Activated naive CD8-positive, alpha-beta T cell treated with anti-CD3 and anti-CD28 coated beads, Interleukin-2, amount 10 ng/mL, durations not matched to agents 7 days and 5 days (primary cell): ENCODE data around the gene CCDC141. TPM values are rescaled to one million over a fixed set of nuclear protein-coding genes. Genes with fewer than 3 reads are reported as not detected.

Source experiments
- ATAC-seq: fragments of 150-1000 bp; cut with Tn5 transposase; one replicate; pipeline ENCODE4 v1.10.0; 2021; ENCODE audit warnings: low read depth, moderate library complexity
- POLR2A ChIA-PET: fragments of 350-600 bp; sonication (Branson Sonifier 250); formaldehyde crosslinking; loops from one replicate; lab custom pipeline; 2021; ENCODE audit warnings: antibody characterized with exemption; lab: Charles Lee
- DNase-seq: peaks from one replicate; pipeline ENCODE4 v3.0.0; 2021
- H3K27ac Mint-ChIP-seq: one replicate; pipeline ENCODE4 v1.8.0; 2022; ENCODE audit warnings: mild to moderate bottlenecking, mixed read lengths
- H3K27me3 Mint-ChIP-seq: one replicate; pipeline ENCODE4 v1.8.0; 2022; ENCODE audit warnings: mild to moderate bottlenecking, moderate library complexity, mixed read lengths
- H3K36me3 Mint-ChIP-seq: one replicate; pipeline ENCODE4 v1.8.0; 2021; ENCODE audit warnings: mild to moderate bottlenecking, mixed read lengths
- H3K4me1 Mint-ChIP-seq: one replicate; pipeline ENCODE4 v1.8.0; 2021; ENCODE audit warnings: mixed read lengths
- H3K4me3 Mint-ChIP-seq: one replicate; pipeline ENCODE4 v1.8.0; 2022; ENCODE audit warnings: mild to moderate bottlenecking, moderate library complexity, mixed read lengths
- H3K9me3 Mint-ChIP-seq: one replicate; pipeline ENCODE4 v1.8.0; 2021; ENCODE audit warnings: mixed read lengths
- total RNA-seq, 2 experiments: library from RNA; stranded (reverse); gene quantifications; one replicate each; pipeline ENCODE4 v1.2.3, GENCODE V29; 2021

CCDC141 gene
- total RNA-seq, 2 experiments from 2014 or later, result 11.8 to 15.0 TPM

GRCh38 chr2:178863130-178863855 is 186.6 kb downstream of the CCDC141 start:
- Mint-ChIP-seq H3K4me3 (no peak overlapping the region), H3K4me1 (peaks cover 3% of the 10 kb centered on the region), H3K9me3 (no peaks in the 10 kb centered on the region), H3K27me3 (no peaks in the 10 kb centered on the region), H3K36me3 (peaks cover 15% of the 10 kb centered on the region), H3K27ac (no peak overlapping the region)
- POLR2A ChIA-PET, result no interaction called here
- DNase-seq (no peak), ATAC-seq (no peak)

GRCh38 chr2:178860551-178860950 is 189.4 kb downstream of the CCDC141 start:
- Mint-ChIP-seq H3K9me3 (no peaks in the 10 kb centered on the region), H3K27me3 (no peaks in the 10 kb centered on the region), H3K4me1 (peaks cover 3% of the 10 kb centered on the region), H3K36me3 (peaks cover 14% of the 10 kb centered on the region), H3K27ac (no peak overlapping the region), H3K4me3 (no peak overlapping the region)
- POLR2A ChIA-PET, result no interaction called here
- DNase-seq (no peak), ATAC-seq (no peak)

- POLR2A ChIA-PET, result no interaction called here
- DNase-seq (no peak), ATAC-seq (no peak)
- no peak overlapping the region for H3K27ac Mint-ChIP-seq
- H3K36me3 Mint-ChIP-seq, result peaks cover 10% of the 10 kb centered on the region
- no peaks in the 10 kb centered on the region for H3K27me3 Mint-ChIP-seq
- H3K4me3 Mint-ChIP-seq, result no peak overlapping the region
- H3K9me3 Mint-ChIP-seq, result no peaks in the 10 kb centered on the region
- H3K4me1 Mint-ChIP-seq, result peaks cover 1% of the 10 kb centered on the region
Measured at GRCh38 chr2:178859730-178860129, 190.2 kb downstream of the CCDC141 start.

GRCh38 chr2:178858896-178859625 is 190.9 kb downstream of the CCDC141 start:
- POLR2A ChIA-PET, result no interaction called here
- DNase-seq (no peak), ATAC-seq (no peak)
- Mint-ChIP-seq H3K9me3 (no peaks in the 10 kb centered on the region), H3K27me3 (no peaks in the 10 kb centered on the region), H3K4me1 (peaks cover 1% of the 10 kb centered on the region), H3K36me3 (peaks cover 8% of the 10 kb centered on the region), H3K4me3 (no peak overlapping the region), H3K27ac (no peak overlapping the region)

GRCh38 chr2:178855151-178855550 is 194.8 kb downstream of the CCDC141 start:
- Mint-ChIP-seq H3K36me3 (peaks cover 4% of the 10 kb centered on the region), H3K27me3 (no peaks in the 10 kb centered on the region), H3K9me3 (no peaks in the 10 kb centered on the region), H3K27ac (no peak overlapping the region), H3K4me1 (no peaks in the 10 kb centered on the region), H3K4me3 (no peak overlapping the region)
- DNase-seq (no peak), ATAC-seq (no peak)
- POLR2A ChIA-PET, result no interaction called here

- no peak for ATAC-seq
- POLR2A ChIA-PET, result no interaction called here
Measured at GRCh38 chr2:178848335-178848734, 201.6 kb downstream of the CCDC141 start.

GRCh38 chr2:178846458-178846802 is 203.5 kb downstream of the CCDC141 start:
- POLR2A ChIA-PET, result no interaction called here
- Mint-ChIP-seq H3K4me3 (no peak overlapping the region), H3K36me3 (peaks cover 15% of the 10 kb centered on the region), H3K27me3 (no peaks in the 10 kb centered on the region), H3K4me1 (peaks cover 1% of the 10 kb centered on the region), H3K27ac (no peak overlapping the region), H3K9me3 (no peaks in the 10 kb centered on the region)
- no peak for ATAC-seq
- no peak for DNase-seq

More at GRCh38 chr2:178848335-178848734, 201.6 kb downstream of the CCDC141 start:
- Mint-ChIP-seq H3K27me3 (no peaks in the 10 kb centered on the region), H3K4me3 (no peak overlapping the region), H3K9me3 (no peaks in the 10 kb centered on the region), H3K36me3 (peaks cover 15% of the 10 kb centered on the region), H3K4me1 (peaks cover 1% of the 10 kb centered on the region), H3K27ac (no peak overlapping the region)
- DNase-seq, result no peak

- Mint-ChIP-seq H3K9me3 (no peaks in the 10 kb centered on the region), H3K27ac (no peak overlapping the region), H3K36me3 (peaks cover 18% of the 10 kb centered on the region), H3K4me1 (peaks cover 1% of the 10 kb centered on the region), H3K27me3 (no peaks in the 10 kb centered on the region), H3K4me3 (no peak overlapping the region)
- DNase-seq (no peak), ATAC-seq (no peak)
- POLR2A ChIA-PET, result no interaction called here
Measured at GRCh38 chr2:178845566-178846457, 204.1 kb downstream of the CCDC141 start.

GRCh38 chr2:178844701-178845100 is 205.2 kb downstream of the CCDC141 start:
- H3K27ac Mint-ChIP-seq, result no peak overlapping the region
- POLR2A ChIA-PET, result no interaction called here
- no peak for ATAC-seq

GRCh38 chr2:178844269-178844668 is 205.7 kb downstream of the CCDC141 start:
- H3K4me3 Mint-ChIP-seq, result no peak overlapping the region
- no peak for DNase-seq
- no peak for ATAC-seq
- H3K9me3 Mint-ChIP-seq, result no peaks in the 10 kb centered on the region
- peaks cover 1% of the 10 kb centered on the region for H3K4me1 Mint-ChIP-seq
- no peak overlapping the region for H3K27ac Mint-ChIP-seq
- peaks cover 20% of the 10 kb centered on the region for H3K36me3 Mint-ChIP-seq
- POLR2A ChIA-PET, result no interaction called here
- no peaks in the 10 kb centered on the region for H3K27me3 Mint-ChIP-seq

More at GRCh38 chr2:178844701-178845100, 205.2 kb downstream of the CCDC141 start:
- H3K4me1 Mint-ChIP-seq, result peaks cover 1% of the 10 kb centered on the region
- no peaks in the 10 kb centered on the region for H3K9me3 Mint-ChIP-seq
- no peak for DNase-seq
- no peaks in the 10 kb centered on the region for H3K27me3 Mint-ChIP-seq
- H3K36me3 Mint-ChIP-seq, result peaks cover 19% of the 10 kb centered on the region
- no peak overlapping the region for H3K4me3 Mint-ChIP-seq

- Mint-ChIP-seq H3K4me1 (peaks cover 1% of the 10 kb centered on the region), H3K27ac (no peak overlapping the region), H3K27me3 (no peaks in the 10 kb centered on the region), H3K4me3 (no peak overlapping the region), H3K9me3 (no peaks in the 10 kb centered on the region), H3K36me3 (peaks cover 20% of the 10 kb centered on the region)
- DNase-seq, result no peak
- no peak for ATAC-seq
- POLR2A ChIA-PET, result no interaction called here
Measured at GRCh38 chr2:178843697-178844096, 206.2 kb downstream of the CCDC141 start.

GRCh38 chr2:178836807-178837206 is 213.1 kb downstream of the CCDC141 start:
- ATAC-seq (no peak), DNase-seq (no peak)
- H3K4me1 Mint-ChIP-seq, result no peaks in the 10 kb centered on the region
- no peak overlapping the region for H3K4me3 Mint-ChIP-seq
- H3K9me3 Mint-ChIP-seq, result no peaks in the 10 kb centered on the region
- H3K27ac Mint-ChIP-seq, result no peak overlapping the region
- POLR2A ChIA-PET, result no interaction called here
- H3K36me3 Mint-ChIP-seq, result peaks cover 10% of the 10 kb centered on the region
- no peaks in the 10 kb centered on the region for H3K27me3 Mint-ChIP-seq

GRCh38 chr2:178834086-178834485 is 215.9 kb downstream of the CCDC141 start:
- no peak for ATAC-seq
- POLR2A ChIA-PET, result no interaction called here
- no peak overlapping the region for H3K4me3 Mint-ChIP-seq
- DNase-seq, result no peak
- H3K27ac Mint-ChIP-seq, result no peak overlapping the region
- peaks cover 7% of the 10 kb centered on the region for H3K4me1 Mint-ChIP-seq
- H3K9me3 Mint-ChIP-seq, result no peaks in the 10 kb centered on the region
- peaks cover 9% of the 10 kb centered on the region for H3K36me3 Mint-ChIP-seq
- no peaks in the 10 kb centered on the region for H3K27me3 Mint-ChIP-seq
